Endodermal cell (in vitro differentiated cells): ENCODE measurements around the gene A4GNT. TPM values are rescaled to one million over a fixed set of nuclear protein-coding genes. Genes with fewer than 3 reads are reported as not detected.
"Not testable (repeated sequence)": the region's sequence is repeated elsewhere in the genome, so short reads cannot be mapped to it uniquely, and the experiment has no call there.

Experiments used
- DNase-seq: peaks from one replicate; pipeline ENCODE4 v3.0.0-alpha.2; 2017
- H3K27ac ChIP-seq: 2 replicates; pipeline ENCODE4 v1.5.1; 2013; ENCODE audit warnings: mild to moderate bottlenecking, low read depth, low read length, moderate library complexity
- H3K27me3 ChIP-seq: 2 replicates; pipeline ENCODE4 v1.6.1; 2013; ENCODE audit warnings: mild to moderate bottlenecking, low read length, moderate library complexity; ENCODE audit not compliant: insufficient read depth, control insufficient read depth, poor library complexity, severe bottlenecking
- H3K36me3 ChIP-seq: 2 replicates; pipeline ENCODE4 v1.7.0; 2013; ENCODE audit warnings: mild to moderate bottlenecking, low read length, moderate library complexity; ENCODE audit not compliant: control insufficient read depth, insufficient read depth
- H3K4me1 ChIP-seq: one replicate; pipeline ENCODE4 v1.7.0; 2013; ENCODE audit warnings: low read length; ENCODE audit not compliant: control insufficient read depth, insufficient read depth
- H3K4me3 ChIP-seq: 2 replicates; pipeline ENCODE4 v1.5.1; 2013; ENCODE audit warnings: mild to moderate bottlenecking, low read length, moderate library complexity
- H3K9ac ChIP-seq: 2 replicates; pipeline ENCODE4 v1.6.1; 2013; ENCODE audit warnings: mild to moderate bottlenecking, low read length, moderate library complexity; ENCODE audit not compliant: poor library complexity, severe bottlenecking; ENCODE audit errors: extremely low read depth
- H3K9me3 ChIP-seq: 2 replicates; pipeline ENCODE4 v1.6.1; 2013; ENCODE audit warnings: mild to moderate bottlenecking, low read length, moderate library complexity; ENCODE audit not compliant: control insufficient read depth
- H3K27ac Mint-ChIP-seq: 2 replicates; pipeline ENCODE4 v1.8.0; 2020; ENCODE audit warnings: mixed read lengths
- H3K27me3 Mint-ChIP-seq: 2 replicates; pipeline ENCODE4 v1.8.0; 2021; ENCODE audit warnings: mild to moderate bottlenecking, mixed read lengths; ENCODE audit not compliant: insufficient read depth
- H3K36me3 Mint-ChIP-seq: 2 replicates; pipeline ENCODE4 v1.8.0; 2020; ENCODE audit warnings: low read depth, mixed read lengths
- H3K4me1 Mint-ChIP-seq: 2 replicates; pipeline ENCODE4 v1.8.0; 2020; ENCODE audit warnings: mixed read lengths
- H3K4me3 Mint-ChIP-seq: 2 replicates; pipeline ENCODE4 v1.8.0; 2020; ENCODE audit warnings: mild to moderate bottlenecking, moderate library complexity, mixed read lengths
- H3K9me3 Mint-ChIP-seq: 2 replicates; pipeline ENCODE4 v1.8.0; 2020; ENCODE audit warnings: mild to moderate bottlenecking, mixed read lengths
- CTCF ChIP-seq: fragments of 200-600 bp; sonication (generic); conservative IDR thresholded peaks from 2 replicates; pipeline ENCODE4 v1.5.0; 2021; ENCODE audit warnings: antibody characterized with exemption, mild to moderate bottlenecking
- WGBS, 2 experiments: methylation state at CpG; one replicate each; pipeline versions ENCODE4 v1.1.5 to v1.1.7; 2013; ENCODE audit warnings: missing lambda C conversion rate in 2 of 2, mixed read lengths in 1 of 2; ENCODE audit not compliant: insufficient coverage in 1 of 2, insufficient read length in 1 of 2; 5-methylcytosine and 5-hydroxymethylcytosine counted together
- total RNA-seq, 2 donors: library from RNA; stranded (reverse); fragmentation: NEBNext Ultra II Directional in 1 of 2; extraction: Animal tissue kit (Norgen Biotek cat#: 25700) in 1 of 2; gene quantifications; 2 replicates in 1 of 2; 3 replicates in 1 of 2; pipeline ENCODE4 v1.2.1, GENCODE V29; 2021

The A4GNT gene
- total RNA-seq, 2 donors from 2014 or later = not detected

GRCh38 chr3:138101351-138101940 lies 30.7 kb downstream of the A4GNT start:
- peak; percentile 88 for DNase-seq

GRCh38 chr3:138099417-138099816 lies 32.8 kb downstream of the A4GNT start:
- H3K27me3 Mint-ChIP-seq = no peaks in the 10 kb centered on the region
- no peak overlapping the region for H3K27ac ChIP-seq
- peaks cover 4% of the 10 kb centered on the region for H3K4me1 Mint-ChIP-seq
- H3K36me3 Mint-ChIP-seq = peaks cover 45% of the 10 kb centered on the region
- no peaks in the 10 kb centered on the region for H3K27me3 ChIP-seq
- H3K9ac ChIP-seq = no peak overlapping the region
- H3K4me1 ChIP-seq = no peaks in the 10 kb centered on the region
- no peak for DNase-seq
- H3K9me3 Mint-ChIP-seq = no peaks in the 10 kb centered on the region
- no peak overlapping the region for H3K27ac Mint-ChIP-seq
- TF ChIP-seq CTCF = no peak
- no peak overlapping the region for H3K4me3 Mint-ChIP-seq
- peaks cover 88% of the 10 kb centered on the region for H3K36me3 ChIP-seq
- no peak overlapping the region for H3K4me3 ChIP-seq
- H3K9me3 ChIP-seq = peaks cover 5% of the 10 kb centered on the region

More at GRCh38 chr3:138101351-138101940, 30.7 kb downstream of the A4GNT start:
- H3K27me3 ChIP-seq, H3K27me3 Mint-ChIP-seq, H3K9ac ChIP-seq, H3K27ac ChIP-seq, H3K9me3 Mint-ChIP-seq, H3K9me3 ChIP-seq, H3K4me3 ChIP-seq, H3K4me3 Mint-ChIP-seq, H3K27ac Mint-ChIP-seq, H3K4me1 ChIP-seq, H3K4me1 Mint-ChIP-seq: not testable (repeated sequence)
- 88% methylated on average over 16 to 22 of the region's 22 CpGs for WGBS, 2 experiments
- peak; percentile 73 for TF ChIP-seq CTCF
- H3K36me3 Mint-ChIP-seq = peaks cover 32% of the 10 kb centered on the region
- H3K36me3 ChIP-seq = peaks cover 74% of the 10 kb centered on the region

- H3K27ac Mint-ChIP-seq = no peak overlapping the region
- Histone ChIP-seq H3K4me3 (no peak overlapping the region), H3K9me3 (peaks cover 25% of the 10 kb centered on the region), H3K36me3 (peaks cover 89% of the 10 kb centered on the region), H3K27me3 (no peaks in the 10 kb centered on the region), H3K4me1 (no peaks in the 10 kb centered on the region), H3K9ac (no peak overlapping the region), H3K27ac (no peak overlapping the region)
- H3K27me3 Mint-ChIP-seq = no peaks in the 10 kb centered on the region
- H3K4me3 Mint-ChIP-seq = no peak overlapping the region
- 81 to 95% methylated on average over 5 to 12 of the region's 12 CpGs for WGBS, 2 experiments
- peak; percentile 87 for DNase-seq
- peaks cover 4% of the 10 kb centered on the region for H3K4me1 Mint-ChIP-seq
- peak; percentile 76 for TF ChIP-seq CTCF
- peaks cover 54% of the 10 kb centered on the region for H3K36me3 Mint-ChIP-seq
- peaks cover 7% of the 10 kb centered on the region for H3K9me3 Mint-ChIP-seq
Observed at GRCh38 chr3:138097192-138098172, 34.7 kb downstream of the A4GNT start.
